ENCODE measurements around the gene OR6K6. TPM values are rescaled to one million over a fixed set of nuclear protein-coding genes. Genes with fewer than 3 reads are reported as not detected.

OR6K6 gene
- total RNA-seq, 2 donors from 2014 or later, result not detected

Other genes with a start within 250 kb of the OR6K6 start
- not detected for gene OR6Y1, start 200.3 kb upstream of the OR6K6 start, total RNA-seq
- gene OR6P1, start 184.1 kb upstream of the OR6K6 start, total RNA-seq, result not detected
- not detected for gene OR10X1, start 174.8 kb upstream of the OR6K6 start, total RNA-seq
- gene OR10Z1, start 149.5 kb upstream of the OR6K6 start, total RNA-seq, result not detected
- gene SPTA1, start 68.0 kb upstream of the OR6K6 start, total RNA-seq, result not detected
- not detected for gene OR6K2, start 54.1 kb upstream of the OR6K6 start, total RNA-seq
- gene OR6K3, start 34.0 kb upstream of the OR6K6 start, total RNA-seq, result not detected
- not detected for gene OR6N1, start 17.5 kb downstream of the OR6K6 start, total RNA-seq
- gene OR6N2, start 26.5 kb downstream of the OR6K6 start, total RNA-seq, result not detected
- not detected for gene MNDA, start 76.6 kb downstream of the OR6K6 start, total RNA-seq
- gene PYHIN1, start 176.8 kb downstream of the OR6K6 start, total RNA-seq, result 10 to 100 TPM; 11.5 to 23.0 TPM